Measurements from ENCODE around the gene PTPRG. TPM values are rescaled to one million over a fixed set of nuclear protein-coding genes. Genes with fewer than 3 reads are reported as not detected.

The PTPRG gene
- total RNA-seq, 1 experiment from 2014 or later, result 69.3 TPM

DNA sequence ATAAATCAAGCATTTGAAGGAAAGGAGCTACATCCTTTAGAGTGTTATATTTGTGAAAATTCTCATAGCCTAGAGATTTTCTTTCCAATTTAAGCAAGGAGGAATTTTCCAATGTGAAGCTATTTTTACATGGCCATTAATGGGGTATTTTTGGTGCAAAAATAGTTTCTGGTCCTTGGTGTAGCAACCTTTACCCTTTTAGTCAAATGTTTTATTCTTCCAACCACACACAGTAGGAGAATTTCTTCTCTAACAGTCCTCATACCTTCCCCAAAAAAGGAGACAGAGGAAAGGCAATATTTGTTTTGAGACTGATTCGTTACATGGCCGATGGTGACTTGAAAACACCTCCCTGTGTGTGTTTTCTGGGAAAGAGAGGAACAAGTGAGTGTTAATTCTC, 261.2 kb downstream of the PTPRG start:
- Histone ChIP-seq H3K27me3 (ENCODE audit: insufficient read depth, low read length) (no peaks in the 10 kb centered on the region), H2AK5ac (ENCODE audit: insufficient read length, low read length) (no peak overlapping the region), H3K9me3 (ENCODE audit: control insufficient read depth, low read depth, low read length) (no peaks in the 10 kb centered on the region), H3K14ac (ENCODE audit: insufficient read depth, low read length) (no peak overlapping the region), H3K4ac (ENCODE audit: low read depth, low read length) (no peak overlapping the region), H3T11ph (ENCODE audit: low read length) (no peak overlapping the region), H2BK20ac (ENCODE audit: low read depth, low read length, poor library complexity, severe bottlenecking) (no peak overlapping the region), H4K20me1 (ENCODE audit: control insufficient read depth, insufficient read depth, insufficient read length) (no peaks in the 10 kb centered on the region), H2BK12ac (ENCODE audit: insufficient read length, low read depth, low read length) (no peak overlapping the region), H4K91ac (ENCODE audit: insufficient read length, low read depth, low read length) (no peak overlapping the region), H3K4me1 (ENCODE audit: insufficient read depth, low read length) (no peaks in the 10 kb centered on the region; the same call in 1 of the 2 replicates), H3K56ac (ENCODE audit: insufficient read length, low read depth, low read length) (no peak overlapping the region), H2BK5ac (ENCODE audit: insufficient read length, low read length) (no peak overlapping the region), H3K27ac (ENCODE audit: insufficient read length, low read depth, low read length) (no peak overlapping the region), H3K79me2 (ENCODE audit: insufficient read depth, low read length) (peaks cover 18% of the 10 kb centered on the region; the same call in 1 of the 2 replicates), H3K79me1 (ENCODE audit: insufficient read depth, low read depth, low read length, poor library complexity, severe bottlenecking) (peaks cover 8% of the 10 kb centered on the region), H2BK120ac (ENCODE audit: low read depth, low read length, poor library complexity, severe bottlenecking) (no peak overlapping the region), H3K18ac (ENCODE audit: insufficient read length, low read depth, low read length) (no peak overlapping the region), H3K23ac (ENCODE audit: insufficient read length, low read depth, low read length) (no peak overlapping the region), H3K4me2 (ENCODE audit: insufficient read depth, insufficient read length, low read length) (no peak overlapping the region), H2AFZ (ENCODE audit: low read length) (no peak overlapping the region), H2BK15ac (ENCODE audit: low read depth, low read length) (no peak overlapping the region), H4K5ac (ENCODE audit: insufficient read length, low read depth, low read length) (no peak overlapping the region), H4K8ac (replicated peaks; ENCODE audit: insufficient read length, low read depth, low read length) (no peak overlapping the region), H3K23me2 (ENCODE audit: insufficient read length, low read depth, low read length, poor library complexity, severe bottlenecking) (no peaks in the 10 kb centered on the region), H3K9ac (ENCODE audit: extremely low read depth, insufficient read length, low read length) (no peak overlapping the region)
- WGBS (ENCODE audit: extremely low coverage, insufficient read length, low lambda C conversion rate), result no CpG with 5 or more reads among the region's 2 CpGs
- Mint-ChIP-seq H3K4me1 (peaks cover 9 to 23% of the 10 kb centered on the region in 2 experiments; a peak in 3 of 4 replicates), H3K36me3 (ENCODE audit: insufficient read depth in 1 of 3, low read depth in 3 of 3) (peaks cover 0 to 6% (median 2%) of the 10 kb centered on the region in 3 experiments; a peak in 2 of 7 replicates), H3K4me3 (no peak overlapping the region), H3K9me3 (no peaks in the 10 kb centered on the region), H3K27ac (peak overlapping the region in 1 of 3 experiments; percentile 30; a peak in 2 of 7 replicates), H3K27me3 (ENCODE audit: low read depth) (no peaks in the 10 kb centered on the region)
- DNase-seq, result no peak
- TF ChIP-seq, protein P1, sequence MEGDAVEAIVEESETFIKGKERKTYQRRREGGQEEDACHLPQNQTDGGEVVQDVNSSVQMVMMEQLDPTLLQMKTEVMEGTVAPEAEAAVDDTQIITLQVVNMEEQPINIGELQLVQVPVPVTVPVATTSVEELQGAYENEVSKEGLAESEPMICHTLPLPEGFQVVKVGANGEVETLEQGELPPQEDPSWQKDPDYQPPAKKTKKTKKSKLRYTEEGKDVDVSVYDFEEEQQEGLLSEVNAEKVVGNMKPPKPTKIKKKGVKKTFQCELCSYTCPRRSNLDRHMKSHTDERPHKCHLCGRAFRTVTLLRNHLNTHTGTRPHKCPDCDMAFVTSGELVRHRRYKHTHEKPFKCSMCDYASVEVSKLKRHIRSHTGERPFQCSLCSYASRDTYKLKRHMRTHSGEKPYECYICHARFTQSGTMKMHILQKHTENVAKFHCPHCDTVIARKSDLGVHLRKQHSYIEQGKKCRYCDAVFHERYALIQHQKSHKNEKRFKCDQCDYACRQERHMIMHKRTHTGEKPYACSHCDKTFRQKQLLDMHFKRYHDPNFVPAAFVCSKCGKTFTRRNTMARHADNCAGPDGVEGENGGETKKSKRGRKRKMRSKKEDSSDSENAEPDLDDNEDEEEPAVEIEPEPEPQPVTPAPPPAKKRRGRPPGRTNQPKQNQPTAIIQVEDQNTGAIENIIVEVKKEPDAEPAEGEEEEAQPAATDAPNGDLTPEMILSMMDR (conservative IDR thresholded peaks at IDR 0.05), result no peak
